Measurements from ENCODE around the gene CST7. TPM values are rescaled to one million over a fixed set of nuclear protein-coding genes. Genes with fewer than 3 reads are reported as not detected.

Gene CST7
- total and polyA plus RNA-seq, 10 of the 15 experiments (the other 5 are each of a cell fraction or from before 2014, with no cell fraction given) = 0.69 TPM; not detected in 9

DNA sequence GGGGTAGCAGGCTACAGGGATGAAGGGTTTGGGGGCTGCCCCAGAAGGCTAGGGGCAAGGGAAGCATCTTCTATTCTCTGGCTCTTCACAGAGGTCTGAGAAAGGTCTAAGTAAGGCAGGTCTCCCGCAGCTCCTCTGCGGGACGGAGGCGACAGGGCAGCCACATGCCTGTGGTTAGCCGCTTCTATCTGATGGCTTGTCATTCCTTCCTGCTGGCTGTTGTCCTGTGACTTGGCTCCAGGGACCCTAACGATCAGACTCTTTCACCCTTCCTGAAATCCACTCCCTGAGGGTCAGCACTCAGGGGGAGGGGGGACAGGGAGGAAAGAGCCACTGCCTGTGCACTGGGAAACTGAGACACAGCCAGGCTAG, 673 bp downstream of the CST7 start:
- RAD21 ChIA-PET (ENCODE audit: unreplicated experiment) = no interaction called here
- no peaks in the 10 kb centered on the region for H3K9me3 ChIP-seq (replicated peaks; ENCODE audit: control insufficient read depth, insufficient read depth, low read length)
- H3K36me3 ChIP-seq (ENCODE audit: control insufficient read depth in 2 of 2, insufficient read depth in 2 of 2, low read length in 1 of 2) = no peaks in the 10 kb centered on the region
- H3K4me3 ChIP-seq = no peak overlapping the region
- no peak overlapping the region for H3K4me2 ChIP-seq (ENCODE audit: control insufficient read depth, insufficient read depth)
- POLR2A ChIA-PET = no interaction called here
- CTCF ChIA-PET = interaction anchor here (1.5 kb wide), 1 partner anchor 19 kb away, joined by 3 read pairs; no protein-coding TSS in a partner anchor
- H2AFZ ChIP-seq (ENCODE audit: control insufficient read depth, low read depth, low read length) = no peak overlapping the region
- DNase-seq (ENCODE audit: low read depth, low spot score) (no peak), ATAC-seq (no peak), FAIRE-seq (no peak)
- BruUV-seq (replicated peaks) = no TSS peak
- H3K9ac ChIP-seq (ENCODE audit: control insufficient read depth, insufficient read depth, low read length) = no peak overlapping the region
- intact Hi-C loops (cut with micrococcal nuclease; ENCODE audit: unreplicated experiment) (no loop called here), in situ Hi-C loops (cut with MboI) (no loop called here)
- H3K27me3 ChIP-seq (replicated peaks in 1 of 2; ENCODE audit: control insufficient read depth in 2 of 2, insufficient read depth in 2 of 2, low read length in 1 of 2) = no peaks in the 10 kb centered on the region
- WGBS (ENCODE audit: insufficient coverage, insufficient replicate concordance, low lambda C conversion rate, missing lambda C conversion rate) = 8% methylated on average over 6 of the region's 6 CpGs
- H4K20me1 ChIP-seq (ENCODE audit: control insufficient read depth, insufficient read depth) = no peaks in the 10 kb centered on the region
- no peak overlapping the region for H3K27ac ChIP-seq (ENCODE audit: control insufficient read depth, insufficient read depth)
- no peaks in the 10 kb centered on the region for H3K79me2 ChIP-seq (ENCODE audit: control insufficient read depth, insufficient read depth, low read length)
- SMC1A ChIA-PET (ENCODE audit: uncharacterized antibody, unreplicated experiment) = no interaction called here
- H3K4me1 ChIP-seq (ENCODE audit: control insufficient read depth, insufficient read depth, low read length) = peaks cover 8% of the 10 kb centered on the region
- TF ChIP-seq, protein P1, sequence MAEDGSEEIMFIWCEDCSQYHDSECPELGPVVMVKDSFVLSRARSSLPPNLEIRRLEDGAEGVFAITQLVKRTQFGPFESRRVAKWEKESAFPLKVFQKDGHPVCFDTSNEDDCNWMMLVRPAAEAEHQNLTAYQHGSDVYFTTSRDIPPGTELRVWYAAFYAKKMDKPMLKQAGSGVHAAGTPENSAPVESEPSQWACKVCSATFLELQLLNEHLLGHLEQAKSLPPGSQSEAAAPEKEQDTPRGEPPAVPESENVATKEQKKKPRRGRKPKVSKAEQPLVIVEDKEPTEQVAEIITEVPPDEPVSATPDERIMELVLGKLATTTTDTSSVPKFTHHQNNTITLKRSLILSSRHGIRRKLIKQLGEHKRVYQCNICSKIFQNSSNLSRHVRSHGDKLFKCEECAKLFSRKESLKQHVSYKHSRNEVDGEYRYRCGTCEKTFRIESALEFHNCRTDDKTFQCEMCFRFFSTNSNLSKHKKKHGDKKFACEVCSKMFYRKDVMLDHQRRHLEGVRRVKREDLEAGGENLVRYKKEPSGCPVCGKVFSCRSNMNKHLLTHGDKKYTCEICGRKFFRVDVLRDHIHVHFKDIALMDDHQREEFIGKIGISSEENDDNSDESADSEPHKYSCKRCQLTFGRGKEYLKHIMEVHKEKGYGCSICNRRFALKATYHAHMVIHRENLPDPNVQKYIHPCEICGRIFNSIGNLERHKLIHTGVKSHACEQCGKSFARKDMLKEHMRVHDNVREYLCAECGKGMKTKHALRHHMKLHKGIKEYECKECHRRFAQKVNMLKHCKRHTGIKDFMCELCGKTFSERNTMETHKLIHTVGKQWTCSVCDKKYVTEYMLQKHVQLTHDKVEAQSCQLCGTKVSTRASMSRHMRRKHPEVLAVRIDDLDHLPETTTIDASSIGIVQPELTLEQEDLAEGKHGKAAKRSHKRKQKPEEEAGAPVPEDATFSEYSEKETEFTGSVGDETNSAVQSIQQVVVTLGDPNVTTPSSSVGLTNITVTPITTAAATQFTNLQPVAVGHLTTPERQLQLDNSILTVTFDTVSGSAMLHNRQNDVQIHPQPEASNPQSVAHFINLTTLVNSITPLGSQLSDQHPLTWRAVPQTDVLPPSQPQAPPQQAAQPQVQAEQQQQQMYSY (CRISPR knock-in tag; IDR thresholded peaks at IDR 0.05) = no peak
- no peak for TF ChIP-seq POLR2A (IDR thresholded peaks at IDR 0.05; ENCODE audit: low read depth, low read length)
- TF ChIP-seq, protein P2, sequence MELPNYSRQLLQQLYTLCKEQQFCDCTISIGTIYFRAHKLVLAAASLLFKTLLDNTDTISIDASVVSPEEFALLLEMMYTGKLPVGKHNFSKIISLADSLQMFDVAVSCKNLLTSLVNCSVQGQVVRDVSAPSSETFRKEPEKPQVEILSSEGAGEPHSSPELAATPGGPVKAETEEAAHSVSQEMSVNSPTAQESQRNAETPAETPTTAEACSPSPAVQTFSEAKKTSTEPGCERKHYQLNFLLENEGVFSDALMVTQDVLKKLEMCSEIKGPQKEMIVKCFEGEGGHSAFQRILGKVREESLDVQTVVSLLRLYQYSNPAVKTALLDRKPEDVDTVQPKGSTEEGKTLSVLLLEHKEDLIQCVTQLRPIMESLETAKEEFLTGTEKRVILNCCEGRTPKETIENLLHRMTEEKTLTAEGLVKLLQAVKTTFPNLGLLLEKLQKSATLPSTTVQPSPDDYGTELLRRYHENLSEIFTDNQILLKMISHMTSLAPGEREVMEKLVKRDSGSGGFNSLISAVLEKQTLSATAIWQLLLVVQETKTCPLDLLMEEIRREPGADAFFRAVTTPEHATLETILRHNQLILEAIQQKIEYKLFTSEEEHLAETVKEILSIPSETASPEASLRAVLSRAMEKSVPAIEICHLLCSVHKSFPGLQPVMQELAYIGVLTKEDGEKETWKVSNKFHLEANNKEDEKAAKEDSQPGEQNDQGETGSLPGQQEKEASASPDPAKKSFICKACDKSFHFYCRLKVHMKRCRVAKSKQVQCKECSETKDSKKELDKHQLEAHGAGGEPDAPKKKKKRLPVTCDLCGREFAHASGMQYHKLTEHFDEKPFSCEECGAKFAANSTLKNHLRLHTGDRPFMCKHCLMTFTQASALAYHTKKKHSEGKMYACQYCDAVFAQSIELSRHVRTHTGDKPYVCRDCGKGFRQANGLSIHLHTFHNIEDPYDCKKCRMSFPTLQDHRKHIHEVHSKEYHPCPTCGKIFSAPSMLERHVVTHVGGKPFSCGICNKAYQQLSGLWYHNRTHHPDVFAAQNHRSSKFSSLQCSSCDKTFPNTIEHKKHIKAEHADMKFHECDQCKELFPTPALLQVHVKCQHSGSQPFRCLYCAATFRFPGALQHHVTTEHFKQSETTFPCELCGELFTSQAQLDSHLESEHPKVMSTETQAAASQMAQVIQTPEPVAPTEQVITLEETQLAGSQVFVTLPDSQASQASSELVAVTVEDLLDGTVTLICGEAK (IDR thresholded peaks at IDR 0.05; ENCODE audit: borderline replicate concordance) = no peak
- TF ChIP-seq ZNF217 (IDR thresholded peaks at IDR 0.05) = no peak
- TF ChIP-seq FOXM1 (IDR thresholded peaks at IDR 0.05; ENCODE audit: low read depth, low read length) = no peak
- TF ChIP-seq LARP7 (IDR thresholded peaks at IDR 0.05) = no peak
- TF ChIP-seq SUPT20H (IDR thresholded peaks at IDR 0.05; ENCODE audit: borderline replicate concordance, control insufficient read depth, low read depth, low read length) = no peak
- TF ChIP-seq RCOR1 (conservative IDR thresholded peaks at IDR 0.05; ENCODE audit: low read depth, low read length) = no peak
- no peak for TF ChIP-seq NFYA (IDR thresholded peaks at IDR 0.05; ENCODE audit: borderline replicate concordance, low read depth, low read length)
- TF ChIP-seq, protein P3, sequence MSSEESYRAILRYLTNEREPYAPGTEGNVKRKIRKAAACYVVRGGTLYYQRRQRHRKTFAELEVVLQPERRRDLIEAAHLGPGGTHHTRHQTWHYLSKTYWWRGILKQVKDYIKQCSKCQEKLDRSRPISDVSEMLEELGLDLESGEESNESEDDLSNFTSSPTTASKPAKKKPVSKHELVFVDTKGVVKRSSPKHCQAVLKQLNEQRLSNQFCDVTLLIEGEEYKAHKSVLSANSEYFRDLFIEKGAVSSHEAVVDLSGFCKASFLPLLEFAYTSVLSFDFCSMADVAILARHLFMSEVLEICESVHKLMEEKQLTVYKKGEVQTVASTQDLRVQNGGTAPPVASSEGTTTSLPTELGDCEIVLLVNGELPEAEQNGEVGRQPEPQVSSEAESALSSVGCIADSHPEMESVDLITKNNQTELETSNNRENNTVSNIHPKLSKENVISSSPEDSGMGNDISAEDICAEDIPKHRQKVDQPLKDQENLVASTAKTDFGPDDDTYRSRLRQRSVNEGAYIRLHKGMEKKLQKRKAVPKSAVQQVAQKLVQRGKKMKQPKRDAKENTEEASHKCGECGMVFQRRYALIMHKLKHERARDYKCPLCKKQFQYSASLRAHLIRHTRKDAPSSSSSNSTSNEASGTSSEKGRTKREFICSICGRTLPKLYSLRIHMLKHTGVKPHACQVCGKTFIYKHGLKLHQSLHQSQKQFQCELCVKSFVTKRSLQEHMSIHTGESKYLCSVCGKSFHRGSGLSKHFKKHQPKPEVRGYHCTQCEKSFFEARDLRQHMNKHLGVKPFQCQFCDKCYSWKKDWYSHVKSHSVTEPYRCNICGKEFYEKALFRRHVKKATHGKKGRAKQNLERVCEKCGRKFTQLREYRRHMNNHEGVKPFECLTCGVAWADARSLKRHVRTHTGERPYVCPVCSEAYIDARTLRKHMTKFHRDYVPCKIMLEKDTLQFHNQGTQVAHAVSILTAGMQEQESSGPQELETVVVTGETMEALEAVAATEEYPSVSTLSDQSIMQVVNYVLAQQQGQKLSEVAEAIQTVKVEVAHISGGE (CRISPR knock-in tag; IDR thresholded peaks at IDR 0.05) = no peak
- no peak for TF ChIP-seq EZH2 (IDR thresholded peaks at IDR 0.05; ENCODE audit: borderline replicate concordance, control insufficient read depth, low read depth, low read length)
- TF ChIP-seq CBFB (IDR thresholded peaks at IDR 0.05; ENCODE audit: low read depth) = no peak
- TF ChIP-seq BRCA1 (IDR thresholded peaks at IDR 0.05; ENCODE audit: low read depth, low read length) = no peak
- TF ChIP-seq JUNB (IDR thresholded peaks at IDR 0.05) = no peak
- no peak for TF ChIP-seq HDAC2 (IDR thresholded peaks at IDR 0.05)
- no peak for TF ChIP-seq RUNX3 (IDR thresholded peaks at IDR 0.05; ENCODE audit: low read length)
